ENCODE measurements around the gene NUP205. TPM values are rescaled to one million over a fixed set of nuclear protein-coding genes. Genes with fewer than 3 reads are reported as not detected.

Gene NUP205
- total RNA-seq, 4 donors from 2014 or later, result 36.9 to 53.1 (median 41.3) TPM

DNA sequence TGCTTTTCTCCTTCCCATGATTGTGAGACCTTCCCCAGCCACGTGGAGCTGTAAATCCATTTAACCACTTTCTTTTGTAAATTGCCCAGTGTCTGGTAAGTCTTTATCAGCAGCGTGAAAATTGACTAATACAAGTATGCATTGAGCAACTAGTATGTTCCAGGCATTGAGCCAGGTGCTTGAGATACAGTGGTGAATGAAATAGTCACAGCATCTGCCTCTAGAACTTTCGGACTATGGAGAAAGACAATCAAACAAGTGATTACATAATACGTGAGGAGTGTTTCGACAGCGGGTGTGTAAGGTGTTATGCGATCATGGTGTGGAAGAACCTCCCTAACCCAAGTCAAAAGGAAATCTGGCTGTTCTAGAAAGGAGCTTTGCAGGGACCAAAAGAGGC is 21.6 kb upstream of the NUP205 start:
- no peak overlapping the region for H3K27ac ChIP-seq
- WGBS, result 76% methylated on average over 7 of the region's 7 CpGs
- H3K36me3 ChIP-seq, result no peaks in the 10 kb centered on the region
- no peak for DNase-seq (ENCODE audit: low spot score in 2 of 2)
- H3K27me3 ChIP-seq, result no peaks in the 10 kb centered on the region
- no peaks in the 10 kb centered on the region for H3K4me1 ChIP-seq
- no peak overlapping the region for H3K4me3 ChIP-seq
- no peaks in the 10 kb centered on the region for H3K9me3 ChIP-seq
- TF ChIP-seq EP300 (IDR thresholded peaks at IDR 0.05) (no peak), POLR2A (IDR thresholded peaks at IDR 0.05) (no peak), POLR2AphosphoS5 (IDR thresholded peaks at IDR 0.05) (no peak)
- TF ChIP-seq, protein P1, sequence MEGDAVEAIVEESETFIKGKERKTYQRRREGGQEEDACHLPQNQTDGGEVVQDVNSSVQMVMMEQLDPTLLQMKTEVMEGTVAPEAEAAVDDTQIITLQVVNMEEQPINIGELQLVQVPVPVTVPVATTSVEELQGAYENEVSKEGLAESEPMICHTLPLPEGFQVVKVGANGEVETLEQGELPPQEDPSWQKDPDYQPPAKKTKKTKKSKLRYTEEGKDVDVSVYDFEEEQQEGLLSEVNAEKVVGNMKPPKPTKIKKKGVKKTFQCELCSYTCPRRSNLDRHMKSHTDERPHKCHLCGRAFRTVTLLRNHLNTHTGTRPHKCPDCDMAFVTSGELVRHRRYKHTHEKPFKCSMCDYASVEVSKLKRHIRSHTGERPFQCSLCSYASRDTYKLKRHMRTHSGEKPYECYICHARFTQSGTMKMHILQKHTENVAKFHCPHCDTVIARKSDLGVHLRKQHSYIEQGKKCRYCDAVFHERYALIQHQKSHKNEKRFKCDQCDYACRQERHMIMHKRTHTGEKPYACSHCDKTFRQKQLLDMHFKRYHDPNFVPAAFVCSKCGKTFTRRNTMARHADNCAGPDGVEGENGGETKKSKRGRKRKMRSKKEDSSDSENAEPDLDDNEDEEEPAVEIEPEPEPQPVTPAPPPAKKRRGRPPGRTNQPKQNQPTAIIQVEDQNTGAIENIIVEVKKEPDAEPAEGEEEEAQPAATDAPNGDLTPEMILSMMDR (IDR thresholded peaks at IDR 0.05), result no peak

DNA sequence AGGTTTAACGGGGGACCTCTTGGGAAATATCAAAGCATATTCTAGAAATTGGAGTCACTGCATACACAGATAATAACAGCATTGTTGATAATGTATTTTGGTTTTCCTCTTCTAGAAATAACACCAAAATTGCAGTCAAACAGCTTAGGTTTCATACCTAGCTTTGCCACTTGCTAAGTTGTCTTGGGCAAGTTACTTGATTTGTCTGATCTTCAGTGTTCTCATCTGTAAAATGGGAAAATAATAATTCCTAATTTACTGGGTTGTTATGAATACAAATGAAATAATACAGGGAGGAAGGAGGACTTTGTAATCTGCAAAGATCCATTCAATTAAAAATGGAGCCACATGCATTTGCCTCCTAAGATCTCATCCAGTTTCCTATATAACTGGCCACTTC is 20.3 kb upstream of the NUP205 start:
- Histone ChIP-seq H3K4me3 (no peak overlapping the region), H3K27ac (no peak overlapping the region), H3K27me3 (no peaks in the 10 kb centered on the region), H3K36me3 (no peaks in the 10 kb centered on the region), H3K9me3 (no peaks in the 10 kb centered on the region), H3K4me1 (no peaks in the 10 kb centered on the region)
- WGBS, result 79% methylated on average over 1 of the region's 1 CpG
- TF ChIP-seq POLR2A (IDR thresholded peaks at IDR 0.05) (no peak), POLR2AphosphoS5 (IDR thresholded peaks at IDR 0.05) (no peak), EP300 (IDR thresholded peaks at IDR 0.05) (no peak)
- TF ChIP-seq, protein P1 (IDR thresholded peaks at IDR 0.05), result no peak
- DNase-seq (ENCODE audit: low spot score in 2 of 2), result no peak

DNA sequence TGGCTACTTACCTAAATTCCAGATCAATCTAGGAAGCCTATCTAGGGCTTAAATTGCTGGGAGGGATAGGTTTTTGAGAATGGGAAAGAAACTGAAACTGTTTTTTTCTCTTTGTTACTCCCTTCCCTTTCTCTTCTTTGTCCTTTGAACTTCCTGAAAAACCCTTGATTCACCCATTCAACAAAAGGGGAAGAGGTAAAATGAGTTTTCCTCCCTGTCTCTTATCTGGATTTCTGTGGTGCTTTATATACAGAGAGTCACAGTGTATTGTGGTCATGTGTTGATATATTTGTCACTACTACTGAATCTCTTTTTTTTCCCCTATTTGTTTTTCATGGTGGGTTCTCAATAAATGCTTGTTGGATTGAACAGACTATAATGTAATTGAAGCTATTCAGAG is 19.8 kb upstream of the NUP205 start:
- no peak for DNase-seq (ENCODE audit: low spot score in 2 of 2)
- TF ChIP-seq POLR2AphosphoS5 (IDR thresholded peaks at IDR 0.05) (no peak), EP300 (IDR thresholded peaks at IDR 0.05) (no peak), POLR2A (IDR thresholded peaks at IDR 0.05) (no peak)
- TF ChIP-seq, protein P1 (IDR thresholded peaks at IDR 0.05), result no peak

DNA sequence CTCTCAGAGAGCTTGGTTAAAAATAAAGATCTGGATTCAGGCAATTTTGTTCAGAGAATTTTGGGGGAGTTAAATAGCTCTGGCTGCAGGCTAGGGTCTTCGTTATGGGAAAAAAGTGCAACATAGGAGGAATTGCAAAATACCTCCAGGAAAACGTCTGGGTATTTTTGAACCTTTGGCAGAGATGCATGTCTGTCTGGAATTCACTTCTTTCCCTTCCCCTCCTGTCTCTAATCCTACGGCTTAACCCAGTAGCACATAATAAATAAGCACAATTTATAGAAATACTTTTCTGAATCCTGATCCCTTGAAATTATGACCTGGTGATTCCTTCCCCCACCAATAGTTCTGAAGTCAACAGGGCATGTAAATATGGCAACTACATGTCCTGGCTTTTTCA is 19.3 kb upstream of the NUP205 start:
- TF ChIP-seq POLR2AphosphoS5 (IDR thresholded peaks at IDR 0.05) (no peak), POLR2A (IDR thresholded peaks at IDR 0.05) (no peak), EP300 (IDR thresholded peaks at IDR 0.05) (no peak)
- TF ChIP-seq, protein P1 (IDR thresholded peaks at IDR 0.05), result no peak
- Histone ChIP-seq H3K4me1 (no peaks in the 10 kb centered on the region), H3K27ac (no peak overlapping the region), H3K36me3 (no peaks in the 10 kb centered on the region), H3K9me3 (no peaks in the 10 kb centered on the region), H3K27me3 (no peaks in the 10 kb centered on the region), H3K4me3 (no peak overlapping the region)
- 28% methylated on average over 3 of the region's 3 CpGs for WGBS
- no peak for DNase-seq (ENCODE audit: low spot score in 2 of 2)

More for the DNA sequence above, 19.8 kb upstream of the NUP205 start:
- Histone ChIP-seq H3K36me3 (no peaks in the 10 kb centered on the region), H3K4me1 (no peaks in the 10 kb centered on the region), H3K4me3 (no peak overlapping the region), H3K27ac (no peak overlapping the region), H3K9me3 (no peaks in the 10 kb centered on the region), H3K27me3 (no peaks in the 10 kb centered on the region)

DNA sequence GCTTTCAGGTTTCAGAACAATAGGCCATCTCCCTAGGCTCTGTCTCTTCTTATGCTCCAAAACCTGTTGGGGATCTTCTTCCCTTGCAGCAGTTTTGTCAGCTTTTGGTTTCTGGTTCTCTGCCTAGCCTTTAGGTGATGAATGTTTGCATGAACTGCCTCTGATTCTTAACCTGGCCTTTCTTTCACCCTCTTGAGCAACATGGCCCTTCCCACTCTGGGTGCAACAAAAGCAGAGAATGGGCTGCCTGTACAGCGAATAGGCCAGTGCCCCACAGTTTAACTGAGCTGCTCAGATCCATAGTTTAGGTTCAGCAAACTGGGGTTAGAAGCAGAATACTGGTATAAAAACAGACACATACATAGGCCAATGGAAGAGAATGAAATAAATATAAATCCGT is 18.1 kb upstream of the NUP205 start:
- TF ChIP-seq, protein P1 (IDR thresholded peaks at IDR 0.05), result no peak
- TF ChIP-seq POLR2AphosphoS5 (IDR thresholded peaks at IDR 0.05) (no peak), EP300 (IDR thresholded peaks at IDR 0.05) (no peak), POLR2A (IDR thresholded peaks at IDR 0.05) (no peak)
- H3K4me1 ChIP-seq, result no peaks in the 10 kb centered on the region
- no peak for DNase-seq (ENCODE audit: low spot score in 2 of 2)
- no peak overlapping the region for H3K27ac ChIP-seq
- H3K36me3 ChIP-seq, result no peaks in the 10 kb centered on the region
- 96% methylated on average over 2 of the region's 2 CpGs for WGBS
- no peak overlapping the region for H3K4me3 ChIP-seq
- no peaks in the 10 kb centered on the region for H3K27me3 ChIP-seq
- H3K9me3 ChIP-seq, result no peaks in the 10 kb centered on the region

Data from suprapubic skin (tissue), 4 donors.